GM21576 (cell line): Measurements from ENCODE around the gene PSMC1.

ENCODE experiments used
- ATAC-seq: cut with Tn5 transposase; IDR thresholded peaks from one replicate; pipeline ENCODE4 v1.9.1; 2021; ENCODE audit warnings: mild to moderate bottlenecking, moderate library complexity; ENCODE audit not compliant: unreplicated experiment

The PSMC1 gene

GRCh38 chr14:90301122-90301521 lies 44.8 kb downstream of the PSMC1 start:
- no peak for ATAC-seq

GRCh38 chr14:90301668-90302090 lies 45.3 kb downstream of the PSMC1 start:
- ATAC-seq = no peak

GRCh38 chr14:90302529-90303303 lies 46.4 kb downstream of the PSMC1 start:
- no peak for ATAC-seq

- no peak for ATAC-seq
Observed at GRCh38 chr14:90303473-90303872, 47.1 kb downstream of the PSMC1 start.

GRCh38 chr14:90304502-90304901 lies 48.1 kb downstream of the PSMC1 start:
- no peak for ATAC-seq

GRCh38 chr14:90305176-90305601 lies 48.8 kb downstream of the PSMC1 start:
- no peak for ATAC-seq

- no peak for ATAC-seq
Observed at GRCh38 chr14:90308561-90308960, 52.2 kb downstream of the PSMC1 start.

GRCh38 chr14:90317286-90317685 lies 60.9 kb downstream of the PSMC1 start:
- ATAC-seq = no peak

GRCh38 chr14:90318016-90318415 lies 61.7 kb downstream of the PSMC1 start:
- ATAC-seq = no peak

GRCh38 chr14:90319173-90319572 lies 62.8 kb downstream of the PSMC1 start:
- ATAC-seq = no peak

GRCh38 chr14:90319634-90320541 lies 63.5 kb downstream of the PSMC1 start:
- no peak for ATAC-seq

- no peak for ATAC-seq
Observed at GRCh38 chr14:90321891-90322290, 65.5 kb downstream of the PSMC1 start.
